WERI-Rb-1 (cell line): ENCODE results near the gene SCYGR1.

ENCODE experiments used
- DNase-seq: peaks from one replicate; pipeline ENCODE4 v3.0.0-alpha.2; 2020
- H3K27ac ChIP-seq: fragments of 250-450 bp; sonication (Bioruptor Pico); 2 replicates; pipeline ENCODE4 v1.5.1; 2020; ENCODE audit warnings: mild to moderate bottlenecking, moderate library complexity
- H3K27me3 ChIP-seq: fragments of 250-450 bp; sonication (Bioruptor Pico); 2 replicates; pipeline ENCODE4 v1.5.1; 2021; ENCODE audit warnings: mild to moderate bottlenecking, low read depth, moderate library complexity; ENCODE audit not compliant: insufficient read depth, severe bottlenecking
- H3K36me3 ChIP-seq: fragments of 250-450 bp; sonication (Bioruptor Pico); 2 replicates; pipeline ENCODE4 v1.5.1; 2020; ENCODE audit warnings: mild to moderate bottlenecking, moderate library complexity
- H3K4me3 ChIP-seq: 2 replicates; pipeline ENCODE4 v1.5.1; 2011; ENCODE audit warnings: low read depth, mild to moderate bottlenecking, control low read depth, low read length
- H3K9me3 ChIP-seq: fragments of 250-450 bp; sonication (Bioruptor Pico); 2 replicates; pipeline ENCODE4 v1.5.1; 2021; ENCODE audit warnings: mild to moderate bottlenecking, moderate library complexity; ENCODE audit not compliant: severe bottlenecking
- TF ChIP-seq, protein P1 (sequence below): IDR thresholded peaks from 2 replicates; pipeline ENCODE4 v1.5.1; 2011; ENCODE audit warnings: low read depth, mild to moderate bottlenecking, control low read depth, inconsistent platforms, low read length

SCYGR1 gene

DNA sequence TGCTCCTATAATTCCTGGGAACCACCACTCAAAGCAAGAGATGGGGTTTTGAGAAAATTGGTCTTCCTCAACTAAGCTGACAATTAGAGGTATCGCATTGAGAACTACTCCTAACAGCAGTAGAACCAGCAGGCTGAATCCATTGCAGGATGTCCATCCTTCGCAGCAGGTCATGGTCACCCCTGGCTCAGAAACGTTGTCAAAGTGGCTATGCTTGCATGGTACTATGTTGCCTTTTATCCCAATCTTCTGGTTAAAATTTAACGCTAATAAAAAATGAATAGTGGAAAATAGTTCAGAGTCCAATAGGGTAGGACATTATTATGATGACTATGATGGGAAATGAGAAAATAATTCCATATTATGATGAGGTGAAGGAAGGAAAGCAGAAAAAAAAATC is 8.7 kb downstream of the SCYGR1 start, which contains the start of gene TM4SF20:
Gene TM4SF20 (minus strand): TSS at position 212 of the 400 bp plus-strand sequence. CDS start 38 bp downstream, at position 174.
- no peaks in the 10 kb centered on the region for H3K27me3 ChIP-seq
- H3K4me3 ChIP-seq = no peak within 1 kb of the TSS
- H3K27ac ChIP-seq = no peak within 1 kb of the TSS
- TF ChIP-seq, protein P1, sequence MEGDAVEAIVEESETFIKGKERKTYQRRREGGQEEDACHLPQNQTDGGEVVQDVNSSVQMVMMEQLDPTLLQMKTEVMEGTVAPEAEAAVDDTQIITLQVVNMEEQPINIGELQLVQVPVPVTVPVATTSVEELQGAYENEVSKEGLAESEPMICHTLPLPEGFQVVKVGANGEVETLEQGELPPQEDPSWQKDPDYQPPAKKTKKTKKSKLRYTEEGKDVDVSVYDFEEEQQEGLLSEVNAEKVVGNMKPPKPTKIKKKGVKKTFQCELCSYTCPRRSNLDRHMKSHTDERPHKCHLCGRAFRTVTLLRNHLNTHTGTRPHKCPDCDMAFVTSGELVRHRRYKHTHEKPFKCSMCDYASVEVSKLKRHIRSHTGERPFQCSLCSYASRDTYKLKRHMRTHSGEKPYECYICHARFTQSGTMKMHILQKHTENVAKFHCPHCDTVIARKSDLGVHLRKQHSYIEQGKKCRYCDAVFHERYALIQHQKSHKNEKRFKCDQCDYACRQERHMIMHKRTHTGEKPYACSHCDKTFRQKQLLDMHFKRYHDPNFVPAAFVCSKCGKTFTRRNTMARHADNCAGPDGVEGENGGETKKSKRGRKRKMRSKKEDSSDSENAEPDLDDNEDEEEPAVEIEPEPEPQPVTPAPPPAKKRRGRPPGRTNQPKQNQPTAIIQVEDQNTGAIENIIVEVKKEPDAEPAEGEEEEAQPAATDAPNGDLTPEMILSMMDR = no peak
- H3K9me3 ChIP-seq = no peaks in the 10 kb centered on the region
- H3K36me3 ChIP-seq = no peaks in the 10 kb centered on the region
- DNase-seq = no peak

DNA sequence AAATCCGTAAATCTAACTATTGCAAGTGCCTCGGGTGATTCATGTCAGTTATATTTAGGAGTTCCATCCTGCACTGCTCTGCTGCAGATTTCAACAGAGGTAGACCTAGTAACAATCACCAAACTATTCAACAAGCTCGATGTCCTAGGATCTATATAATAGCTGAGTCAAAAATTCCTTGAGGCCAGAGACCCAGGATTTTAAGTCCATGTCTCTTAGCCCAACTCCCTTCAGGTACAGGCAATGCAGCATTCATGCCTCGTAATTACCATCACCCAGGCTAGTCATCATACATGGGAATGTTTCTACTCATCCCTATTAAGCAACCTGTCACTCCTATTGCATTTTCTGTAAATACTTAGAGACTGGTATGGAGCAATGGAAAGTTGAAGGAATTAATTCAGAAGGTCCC is 9.4 kb downstream of the SCYGR1 start:
- Histone ChIP-seq H3K9me3 (no peaks in the 10 kb centered on the region), H3K27me3 (no peaks in the 10 kb centered on the region), H3K36me3 (no peaks in the 10 kb centered on the region), H3K27ac (no peak overlapping the region), H3K4me3 (no peak overlapping the region)
- DNase-seq = no peak
- TF ChIP-seq, protein P1 = no peak

DNA sequence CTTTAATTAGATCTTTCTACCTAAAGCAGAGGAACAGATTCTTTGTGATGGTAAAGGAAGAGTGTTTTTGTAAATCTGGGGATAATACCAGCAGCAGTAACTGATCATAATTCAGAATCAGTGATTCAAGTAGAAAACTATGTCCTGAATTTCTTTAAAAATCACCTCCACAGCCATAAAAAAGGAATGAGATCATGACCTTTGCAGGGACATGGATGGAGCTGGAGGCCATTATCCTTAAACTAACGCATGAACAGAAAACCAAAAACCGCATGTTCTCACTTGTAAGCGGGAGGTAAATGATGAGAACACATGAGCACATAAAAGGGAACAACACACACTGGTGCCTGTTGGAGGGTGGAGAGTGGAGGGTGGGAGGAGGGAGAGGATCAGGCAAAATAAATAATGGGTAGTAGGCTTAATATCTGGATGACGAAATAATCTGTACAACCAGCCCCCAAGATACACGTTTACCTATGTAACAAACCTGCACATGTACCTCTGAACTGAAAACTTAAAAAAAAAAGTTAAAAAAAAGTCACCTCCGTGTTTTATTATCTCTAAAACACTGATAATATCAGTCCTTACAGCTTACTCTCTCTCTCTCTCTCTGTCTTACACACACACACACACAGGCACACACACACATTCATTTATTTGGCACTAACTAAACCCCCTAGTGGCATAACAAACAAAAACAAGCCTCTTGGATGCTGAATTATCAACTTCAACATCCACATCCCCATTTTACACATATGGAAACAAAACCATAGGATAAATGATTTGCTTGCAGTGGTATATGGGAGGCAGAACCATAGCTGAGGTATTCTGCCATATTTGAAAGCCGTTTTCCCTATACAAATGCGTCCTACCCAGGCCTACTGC is 10.0 kb downstream of the SCYGR1 start:
- Histone ChIP-seq H3K27ac (no peak overlapping the region), H3K36me3 (no peaks in the 10 kb centered on the region), H3K4me3 (no peak overlapping the region), H3K27me3 (no peaks in the 10 kb centered on the region), H3K9me3 (no peaks in the 10 kb centered on the region)
- TF ChIP-seq, protein P1 = no peak
- no peak for DNase-seq

DNA sequence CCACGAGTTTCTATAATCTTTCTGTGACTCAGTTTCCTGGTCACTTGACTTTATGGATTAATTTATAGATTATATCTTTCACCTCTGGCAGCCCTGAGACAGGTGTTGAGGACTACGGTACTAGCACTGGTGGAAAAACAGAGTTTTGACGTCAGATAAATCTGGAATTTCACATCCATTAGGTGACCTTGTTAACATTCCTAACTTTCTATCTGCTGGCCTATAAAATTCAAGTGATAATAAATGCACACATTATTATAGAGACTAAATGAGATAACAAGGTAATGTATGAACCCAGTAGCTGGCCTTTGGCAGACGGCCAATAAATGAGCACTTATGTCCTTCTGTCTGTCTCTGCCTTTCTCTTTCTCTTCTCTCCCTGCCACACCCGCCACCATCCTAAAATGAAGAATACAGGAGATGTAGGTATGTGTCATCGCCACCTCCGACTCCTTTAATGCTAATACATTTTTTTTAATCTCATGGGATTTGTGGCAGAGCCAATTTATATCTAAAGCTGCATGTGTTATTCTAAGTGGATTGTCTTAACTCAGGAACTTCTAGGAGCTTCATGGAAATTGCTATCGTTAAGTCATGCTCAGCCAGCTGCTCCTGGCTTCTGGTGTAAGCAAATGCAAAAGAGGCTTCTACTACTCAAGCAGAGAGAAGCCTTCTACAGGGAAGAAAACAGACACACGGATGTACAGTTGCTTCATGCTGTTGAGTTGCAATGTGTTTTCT is 10.9 kb downstream of the SCYGR1 start:
- Histone ChIP-seq H3K27me3 (no peaks in the 10 kb centered on the region), H3K4me3 (no peak overlapping the region), H3K27ac (no peak overlapping the region), H3K36me3 (no peaks in the 10 kb centered on the region), H3K9me3 (no peaks in the 10 kb centered on the region)
- TF ChIP-seq, protein P1 = no peak
- peak; percentile 42 for DNase-seq

DNA sequence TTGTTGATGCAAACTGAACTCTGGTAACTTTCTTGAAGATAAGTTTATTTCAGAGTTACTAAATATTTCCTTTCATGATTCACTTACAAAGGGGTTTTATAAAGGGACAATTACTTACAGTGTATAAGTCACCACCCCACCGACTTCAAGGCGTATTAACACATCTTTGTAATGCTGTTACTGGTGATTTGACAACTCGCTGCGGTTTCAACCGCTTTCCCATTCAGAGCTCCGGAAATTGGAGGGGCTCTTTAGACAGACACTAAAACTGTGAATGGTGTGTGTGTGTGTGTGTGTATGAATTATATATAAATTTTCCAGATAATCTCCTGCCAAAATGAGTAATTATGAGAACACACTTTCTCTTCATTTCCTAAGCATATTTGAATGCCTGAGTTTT is 13.6 kb downstream of the SCYGR1 start:
- Histone ChIP-seq H3K27me3 (no peaks in the 10 kb centered on the region), H3K9me3 (no peaks in the 10 kb centered on the region), H3K27ac (no peak overlapping the region), H3K4me3 (no peak overlapping the region), H3K36me3 (no peaks in the 10 kb centered on the region)
- TF ChIP-seq, protein P1 = no peak
- DNase-seq = no peak
